Esophagus mucosa (tissue), 1 donor: ENCODE measurements around the gene CEMIP. TPM values are rescaled to one million over a fixed set of nuclear protein-coding genes. Genes with fewer than 3 reads are reported as not detected.
A peak's percentile ranks its signal among the peaks of the same experiment; 100 is the strongest.

ENCODE experiments used
- ATAC-seq: fragments of 200-7000 bp; cut with Tn5 transposase; one replicate; pipeline ENCODE4 v1.9.1; 2020
- total RNA-seq: library from RNA; stranded (reverse); gene quantifications from one replicate; pipeline ENCODE4 v1.2.4, GENCODE V29; 2023
- donor health status: DM: yes; HTN: yes; CAD: no.

CEMIP gene
- total RNA-seq, 1 donor from 2014 or later = 17.3 TPM

DNA sequence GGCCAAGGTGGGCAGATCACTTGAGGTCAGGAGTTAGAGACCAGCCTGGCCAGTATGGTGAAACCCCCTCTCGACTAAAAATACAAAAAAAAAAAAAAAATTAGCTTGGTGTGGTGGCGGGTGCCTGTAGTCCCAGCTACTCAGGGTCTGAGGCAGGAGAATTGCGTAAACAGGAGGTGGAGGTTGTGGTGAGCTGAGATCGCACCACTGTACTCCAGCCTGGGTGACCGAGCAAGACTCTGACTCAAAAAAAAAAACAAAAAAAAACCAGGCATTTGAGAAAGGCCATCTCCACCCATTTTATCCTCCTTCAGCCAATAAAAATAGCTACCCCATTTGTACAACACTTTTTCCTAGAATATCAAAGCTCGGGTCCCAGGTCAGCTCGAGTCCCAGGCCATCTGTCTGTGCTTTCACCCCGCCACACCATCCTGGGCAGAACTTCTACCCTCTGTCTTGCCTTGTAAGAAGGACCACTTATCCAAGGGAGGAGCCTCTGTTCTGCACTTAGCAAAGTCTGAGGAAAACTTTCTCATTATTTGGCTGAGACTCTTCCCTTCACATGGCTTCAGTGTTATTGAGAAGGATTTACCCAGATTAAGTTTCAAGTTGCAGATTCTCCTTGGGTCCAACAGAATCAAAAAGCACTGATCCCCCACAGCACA, 111.3 kb downstream of the CEMIP start:
- ATAC-seq = no peak

GRCh38 chr15:80891006-80891405, 111.8 kb downstream of the CEMIP start:
- ATAC-seq = no peak

DNA sequence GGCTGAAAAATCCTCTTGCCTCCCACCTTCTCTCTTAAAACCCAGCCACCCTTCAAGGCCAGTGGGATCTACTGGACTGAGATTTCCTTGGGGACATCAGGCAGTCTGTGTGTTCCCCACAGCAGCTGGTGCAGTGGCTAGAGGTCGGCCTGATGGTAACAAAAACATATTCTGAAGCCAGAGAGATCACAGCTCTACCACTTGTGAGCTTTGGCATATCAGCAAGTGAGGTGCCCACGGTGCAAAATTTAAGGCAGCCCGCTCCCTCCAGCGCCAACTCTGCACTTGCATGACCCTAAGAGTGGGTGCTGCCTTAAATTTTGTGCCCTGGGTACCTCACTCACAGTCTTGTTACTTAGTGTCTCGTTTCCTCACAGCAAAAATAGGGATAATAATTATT, 113.2 kb downstream of the CEMIP start:
- ATAC-seq = no peak

DNA sequence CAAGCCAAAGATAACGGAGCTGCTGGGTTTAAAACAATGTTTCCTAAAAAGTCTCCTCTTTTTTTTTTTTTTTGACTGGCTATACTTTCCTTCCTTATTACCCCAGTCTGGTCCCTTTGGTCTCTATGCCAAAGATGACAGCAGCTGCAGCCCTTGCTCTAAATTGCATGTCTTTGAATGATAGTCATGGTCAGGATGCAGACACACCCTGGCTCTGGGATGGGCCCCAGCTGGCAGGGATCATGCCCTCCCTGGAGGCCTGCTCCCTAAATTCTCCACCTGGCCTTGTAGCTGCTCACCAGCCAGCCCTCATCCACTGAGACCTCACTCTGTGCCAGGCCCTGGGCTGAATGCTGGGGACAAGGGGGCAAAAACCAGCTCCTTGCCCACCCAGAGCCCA, 114.6 kb downstream of the CEMIP start:
- ATAC-seq = peak; percentile 26

DNA sequence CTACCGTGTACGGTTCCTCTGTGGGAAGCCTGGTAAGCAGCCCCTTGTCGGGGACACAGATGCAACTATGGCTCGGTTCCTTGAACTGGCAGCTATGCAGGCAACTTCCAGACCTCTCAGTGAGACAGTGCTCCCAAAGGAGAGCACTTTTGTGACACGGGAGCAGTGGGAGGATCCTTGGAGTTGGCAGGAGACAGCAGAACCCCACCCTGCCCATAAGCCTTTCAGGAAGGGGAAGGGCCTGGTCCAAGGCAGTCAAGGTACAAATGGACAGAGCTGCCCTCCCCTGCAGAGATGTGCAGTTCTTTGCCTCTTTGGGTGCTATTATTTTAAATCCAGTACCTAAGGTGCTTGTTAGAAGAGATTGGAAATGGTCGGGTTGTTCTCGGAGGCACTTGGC, 115.9 kb downstream of the CEMIP start:
- no peak for ATAC-seq

DNA sequence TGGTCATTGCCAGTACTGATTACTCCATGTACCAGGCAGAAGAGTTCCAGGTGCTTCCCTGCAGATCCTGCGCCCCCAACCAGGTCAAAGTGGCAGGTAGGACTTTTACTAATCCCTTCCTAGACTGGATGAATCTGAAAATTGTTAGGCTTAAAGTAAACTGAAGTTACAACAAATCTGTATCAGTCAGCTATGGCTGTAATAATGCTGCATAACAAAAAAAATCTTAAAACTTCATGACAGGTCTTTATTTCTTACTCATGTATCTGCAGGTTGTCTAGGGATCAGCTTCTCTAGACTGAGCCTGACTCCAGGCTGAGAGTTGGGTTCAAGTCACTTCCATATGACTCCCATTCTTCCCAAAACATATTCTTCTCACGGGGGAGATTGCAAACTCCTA, 116.8 kb downstream of the CEMIP start:
- ATAC-seq = no peak

- ATAC-seq = no peak
Measured at GRCh38 chr15:80898040-80898439, 118.9 kb downstream of the CEMIP start.

DNA sequence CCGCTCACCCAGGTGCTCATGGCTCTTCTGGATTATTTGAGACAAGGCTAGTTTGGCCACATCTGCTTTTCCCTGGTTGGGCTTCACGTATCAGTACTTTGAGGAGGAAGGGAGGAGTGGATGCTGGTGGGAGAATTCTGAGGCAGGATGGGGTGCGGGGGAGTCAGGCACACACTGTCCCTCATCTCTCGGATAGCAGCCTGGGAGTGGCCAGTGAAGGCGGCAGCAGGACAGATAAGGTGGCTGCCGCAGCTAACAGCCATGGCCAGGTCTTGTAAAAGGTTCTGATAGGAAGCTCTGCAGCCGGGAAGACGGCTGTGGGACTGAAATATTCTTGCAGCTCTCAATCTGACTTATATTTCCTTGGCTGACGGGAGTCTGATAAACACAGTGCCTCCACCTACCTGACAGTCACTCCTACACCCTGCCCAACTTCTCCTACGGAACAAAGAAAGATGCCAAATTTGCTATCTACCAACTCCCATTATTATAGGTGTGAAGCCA, 123.2 kb downstream of the CEMIP start:
- no peak for ATAC-seq

- ATAC-seq = no peak
Measured at GRCh38 chr15:80904998-80905397, 125.8 kb downstream of the CEMIP start.

- ATAC-seq = no peak
Measured at GRCh38 chr15:80906159-80906766, 127.1 kb downstream of the CEMIP start.

DNA sequence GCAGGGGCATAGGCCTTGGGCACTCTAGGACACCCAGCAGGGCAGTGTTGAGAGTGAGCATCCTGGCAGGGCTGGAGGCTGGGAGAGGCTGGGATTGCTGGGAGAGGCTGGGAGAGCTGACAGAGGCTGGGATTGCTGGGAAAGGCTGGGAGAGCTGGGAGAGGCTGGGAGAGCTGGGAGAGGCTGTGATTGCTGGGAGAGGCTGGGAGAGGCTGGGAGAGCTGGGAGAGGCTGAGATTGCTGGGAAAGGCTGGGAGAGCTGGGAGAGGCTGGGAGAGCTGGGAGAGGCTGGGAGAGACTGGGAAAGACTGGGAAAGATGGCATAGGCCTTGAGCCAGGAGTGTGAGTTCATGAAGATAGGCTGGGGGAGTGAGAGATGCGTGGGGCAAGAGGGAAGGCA, 132.7 kb downstream of the CEMIP start:
- no peak for ATAC-seq

- ATAC-seq = no peak
Measured at GRCh38 chr15:80912673-80913072, 133.5 kb downstream of the CEMIP start.

DNA sequence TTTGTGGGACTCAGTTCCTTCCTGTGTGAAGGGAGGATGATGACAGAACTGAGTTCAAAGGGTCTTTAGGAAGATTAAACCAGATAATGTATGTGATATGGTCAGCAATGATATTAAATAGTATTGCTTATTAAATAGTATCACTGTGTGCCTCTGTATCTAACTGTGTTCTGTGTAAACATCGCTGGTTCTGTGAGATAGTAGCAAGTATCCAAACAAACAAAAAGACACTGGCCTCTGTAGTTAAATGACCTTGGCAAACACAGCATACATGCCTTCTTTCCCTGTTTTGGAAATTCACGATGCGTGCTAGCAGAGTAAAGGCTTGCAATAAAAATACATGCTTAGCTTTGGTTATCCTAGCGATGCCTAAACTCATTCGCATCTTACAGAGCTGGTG, 134.4 kb downstream of the CEMIP start:
- ATAC-seq = no peak

GRCh38 chr15:80915472-80915871, 136.3 kb downstream of the CEMIP start:
- ATAC-seq = no peak

DNA sequence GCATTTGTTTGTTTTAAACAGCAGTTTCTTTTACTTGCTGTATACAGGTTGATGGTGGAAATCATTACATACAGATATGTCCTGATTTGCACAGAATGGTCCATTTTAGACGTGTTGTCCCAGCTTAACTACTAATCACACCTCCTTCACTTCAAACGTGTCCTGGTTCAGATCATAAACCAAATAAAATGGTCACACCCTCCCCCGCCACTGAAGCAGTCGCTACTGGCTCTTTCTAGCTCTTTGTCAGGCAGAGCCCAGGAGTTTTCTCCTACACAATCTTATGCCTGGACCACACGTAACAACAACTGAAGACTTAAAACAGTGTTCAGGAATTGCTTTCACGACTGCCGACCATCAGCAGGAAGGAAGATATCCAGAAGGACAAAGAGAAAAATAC, 136.9 kb downstream of the CEMIP start:
- ATAC-seq = no peak

DNA sequence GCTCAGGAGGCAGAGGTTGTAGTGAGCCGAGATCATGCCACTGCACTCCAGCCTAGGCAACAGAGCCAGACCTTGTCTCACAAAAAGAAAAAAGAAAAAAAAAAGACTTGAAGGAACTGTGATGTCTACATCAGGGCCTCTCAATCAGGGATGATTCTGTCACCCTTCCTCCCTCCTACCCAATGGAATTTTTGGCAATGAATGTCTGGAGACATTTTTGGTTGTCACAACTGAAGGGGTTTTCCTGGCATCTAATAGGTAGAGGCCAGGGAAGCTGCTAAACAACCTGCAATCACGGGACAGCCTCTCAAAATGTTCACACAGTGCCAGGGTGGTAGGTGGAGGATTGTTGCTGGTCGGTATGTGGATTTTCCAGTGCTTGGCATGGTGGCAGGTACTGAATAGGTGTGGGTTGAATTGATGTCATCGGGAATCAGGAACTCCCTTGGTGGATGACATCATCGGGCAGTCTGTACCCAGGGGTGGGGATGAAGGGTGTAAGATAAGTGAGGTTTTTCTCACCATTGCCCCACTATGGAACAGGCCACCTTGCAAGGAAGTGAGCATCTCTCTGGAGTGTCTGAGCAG, 139.1 kb downstream of the CEMIP start:
- peak; percentile 56 for ATAC-seq

- ATAC-seq = no peak
Measured at GRCh38 chr15:80920271-80920699, 141.1 kb downstream of the CEMIP start.

- ATAC-seq = no peak
Measured at GRCh38 chr15:80921736-80922410, 142.7 kb downstream of the CEMIP start.

DNA sequence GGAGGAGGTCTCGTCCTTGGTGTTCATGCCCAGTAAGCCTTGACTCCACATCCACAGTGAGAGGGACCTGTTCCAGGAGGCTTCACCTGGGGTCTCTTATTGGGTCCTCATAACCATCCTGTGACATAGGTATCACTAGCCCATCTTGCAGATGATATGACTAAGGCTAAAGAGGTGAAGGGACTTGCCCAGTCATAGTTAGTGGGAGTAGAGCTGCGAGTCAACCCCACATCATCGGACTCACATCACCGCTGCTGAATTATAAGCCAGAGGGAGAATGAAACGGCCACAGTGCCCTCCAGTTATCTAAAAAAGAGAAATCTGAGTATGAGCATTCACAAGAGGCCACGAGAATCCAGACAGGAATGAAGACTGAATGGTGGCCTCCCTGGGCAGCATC, 144.5 kb downstream of the CEMIP start:
- no peak for ATAC-seq

- ATAC-seq = no peak
Measured at GRCh38 chr15:80924278-80924677, 145.1 kb downstream of the CEMIP start.

- ATAC-seq = no peak
Measured at GRCh38 chr15:80925597-80926059, 146.5 kb downstream of the CEMIP start.

- ATAC-seq = no peak
Measured at GRCh38 chr15:80926126-80926525, 147.0 kb downstream of the CEMIP start.

- ATAC-seq = no peak
Measured at GRCh38 chr15:80929225-80929624, 150.1 kb downstream of the CEMIP start.
